ENCODE measurements around the gene YAP1.

DNA sequence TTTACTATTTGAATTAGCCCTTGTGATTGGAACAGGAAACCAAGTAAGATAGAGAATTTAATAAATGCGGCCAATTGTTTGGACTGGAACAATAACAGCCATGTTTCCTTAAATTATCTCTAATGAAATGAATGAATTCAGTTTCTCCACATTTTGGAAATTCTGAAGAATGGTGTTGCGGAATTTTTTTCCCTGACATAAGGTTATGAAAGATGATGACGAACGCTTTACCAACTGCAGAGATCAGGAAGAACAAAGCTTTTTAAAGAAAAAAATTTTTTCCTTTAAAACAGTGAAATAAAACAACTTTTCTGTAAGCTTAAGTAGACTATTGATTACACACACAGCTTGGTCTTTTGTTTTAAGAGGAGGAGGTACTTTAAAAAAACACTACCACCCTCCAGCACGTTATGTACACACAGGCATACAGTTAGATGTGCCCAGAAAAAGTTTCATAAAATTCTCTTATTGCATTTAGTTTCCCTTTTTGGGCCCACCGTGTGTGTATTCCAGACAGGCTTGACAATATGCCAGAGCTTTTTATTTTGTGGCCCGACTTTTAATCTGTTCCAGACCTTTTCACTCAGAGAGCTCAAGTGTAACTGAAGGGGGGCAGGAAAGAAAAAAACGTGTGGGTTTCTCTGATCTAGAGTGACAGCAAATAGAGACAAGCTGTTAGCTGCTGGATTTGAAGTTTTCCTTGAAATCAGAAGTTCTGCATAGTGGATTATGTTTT lies 77.3 kb downstream of the YAP1 start:
- no peak for TF ChIP-seq SIN3A (IDR thresholded peaks at IDR 0.05; ENCODE audit: borderline replicate concordance, insufficient read depth, low read length)
- TF ChIP-seq TAF1 (IDR thresholded peaks at IDR 0.05; ENCODE audit: borderline replicate concordance, insufficient read depth, low read length), result no peak
